CD14-positive monocyte (primary cell): ENCODE results near the gene RAET1E. TPM values are rescaled to one million over a fixed set of nuclear protein-coding genes. Genes with fewer than 3 reads are reported as not detected.

ENCODE experiments used
- DNase-seq, 3 donors: peaks; one replicate each; pipeline ENCODE4 v3.0.0-alpha.2; 2011 to 2022
- H2AFZ ChIP-seq: 2 replicates; pipeline ENCODE4 v1.6.0; 2012; ENCODE audit warnings: mild to moderate bottlenecking, low read depth, low read length, inconsistent platforms; ENCODE audit not compliant: insufficient read depth, poor library complexity, severe bottlenecking
- H3K27ac ChIP-seq, 2 donors: 1 replicate in 1 of 2; 2 replicates in 1 of 2; pipeline ENCODE4 v1.5.1; 2012 to 2013; ENCODE audit warnings: low read length in 2 of 2, control low read depth in 1 of 2, inconsistent platforms in 1 of 2, low read depth in 1 of 2, mild to moderate bottlenecking in 1 of 2
- H3K27me3 ChIP-seq, 2 donors: one replicate each; pipeline versions ENCODE4 v1.6.0 to v1.6.1; 2011 to 2013; ENCODE audit warnings: low read length in 2 of 2; ENCODE audit not compliant: control insufficient read depth in 2 of 2, insufficient read depth in 2 of 2
- H3K36me3 ChIP-seq, 2 donors: replicated peaks in 1 of 2; 1 replicate in 1 of 2; 2 replicates in 1 of 2; pipeline versions ENCODE4 v1.5.1 to v1.6.1; 2012 to 2013; ENCODE audit warnings: low read length in 2 of 2, control low read depth in 1 of 2, inconsistent platforms in 1 of 2, mild to moderate bottlenecking in 1 of 2; ENCODE audit not compliant: insufficient read depth in 2 of 2, control insufficient read depth in 1 of 2
- H3K4me1 ChIP-seq, 2 donors: 1 replicate in 1 of 2; 2 replicates in 1 of 2; pipeline versions ENCODE4 v1.5.1 to v1.6.1; 2012 to 2013; ENCODE audit warnings: low read length in 2 of 2, control low read depth in 1 of 2, inconsistent platforms in 1 of 2, mild to moderate bottlenecking in 1 of 2, moderate library complexity in 1 of 2; ENCODE audit not compliant: insufficient read depth in 2 of 2, control insufficient read depth in 1 of 2
- H3K4me2 ChIP-seq: replicated peaks from 2 replicates; pipeline ENCODE3; 2012; ENCODE audit warnings: low read length, moderate library complexity, mild to moderate bottlenecking; ENCODE audit not compliant: poor library complexity, severe bottlenecking; ENCODE audit errors: extremely low read depth
- H3K4me3 ChIP-seq, 3 experiments: fragments of 200-600 bp in 1 of 3; sonication (generic) in 1 of 3; replicated peaks in 1 of 3; 1 replicate in 2 of 3; 2 replicates in 1 of 3; pipeline ENCODE4 v1.5.1; 2011 to 2013; ENCODE audit warnings: low read length in 3 of 3, mild to moderate bottlenecking in 3 of 3, control low read depth in 2 of 3, low read depth in 2 of 3, inconsistent platforms in 1 of 3, moderate library complexity in 1 of 3
- H3K79me2 ChIP-seq: 2 replicates; pipeline ENCODE4 v1.6.0; 2012; ENCODE audit warnings: mild to moderate bottlenecking, control low read depth, inconsistent platforms, low read length, moderate library complexity; ENCODE audit not compliant: insufficient read depth
- H3K9ac ChIP-seq: 2 replicates; pipeline ENCODE4 v1.6.0; 2017; ENCODE audit warnings: low read length, mild to moderate bottlenecking; ENCODE audit not compliant: insufficient read depth, poor library complexity, severe bottlenecking
- H3K9me3 ChIP-seq, 2 donors: replicated peaks in 1 of 2; 1 replicate in 1 of 2; 2 replicates in 1 of 2; pipeline versions ENCODE4 v1.5.1 to v1.6.1; 2012 to 2013; ENCODE audit warnings: low read length in 2 of 2, control low read depth in 1 of 2; ENCODE audit not compliant: control insufficient read depth in 1 of 2, insufficient read depth in 1 of 2
- H4K20me1 ChIP-seq: 2 replicates; pipeline ENCODE4 v1.6.0; 2012; ENCODE audit warnings: mild to moderate bottlenecking, low read length, control low read depth, moderate library complexity; ENCODE audit not compliant: insufficient read depth
- H3K27ac Mint-ChIP-seq, 7 donors: one replicate each; pipeline ENCODE4 v1.8.0; 2020; ENCODE audit warnings: mild to moderate bottlenecking in 7 of 7, mixed read lengths in 7 of 7, moderate library complexity in 6 of 7, inconsistent platforms in 2 of 7
- H3K27me3 Mint-ChIP-seq, 3 donors: one replicate each; pipeline ENCODE4 v1.8.0; 2021 to 2022; ENCODE audit warnings: low read depth in 3 of 3, mild to moderate bottlenecking in 3 of 3, mixed read lengths in 3 of 3, moderate library complexity in 3 of 3, inconsistent platforms in 1 of 3
- H3K36me3 Mint-ChIP-seq, 2 donors: one replicate each; pipeline ENCODE4 v1.8.0; 2020; ENCODE audit warnings: mixed read lengths in 2 of 2, inconsistent platforms in 1 of 2, mild to moderate bottlenecking in 1 of 2
- H3K4me1 Mint-ChIP-seq: one replicate; pipeline ENCODE4 v1.8.0; 2020; ENCODE audit warnings: mild to moderate bottlenecking, mixed read lengths
- H3K4me3 Mint-ChIP-seq, 2 donors: one replicate each; pipeline ENCODE4 v1.8.0; 2020; ENCODE audit warnings: mild to moderate bottlenecking in 2 of 2, mixed read lengths in 2 of 2, moderate library complexity in 1 of 2
- H3K9me3 Mint-ChIP-seq, 7 donors: one replicate each; pipeline ENCODE4 v1.8.0; 2020 to 2022; ENCODE audit warnings: mixed read lengths in 7 of 7, mild to moderate bottlenecking in 6 of 7, moderate library complexity in 6 of 7, inconsistent platforms in 2 of 7
- WGBS: methylation state at CpG from one replicate; pipeline ENCODE4 v1.1.5; 2013; ENCODE audit warnings: missing lambda C conversion rate; ENCODE audit not compliant: insufficient coverage; 5-methylcytosine and 5-hydroxymethylcytosine counted together
- intact Hi-C, 2 donors: fragments of 100-400 bp; cut with micrococcal nuclease; formaldehyde crosslinking; loops; one replicate each; pipeline versions ENCODE4 v1.15.0 to v1.15.1; 2023
- polyA plus RNA-seq, 3 donors: library from polyadenylated mRNA; depleted of rRNA in 1 of 3; unstranded in 2 of 3; stranded (reverse) in 1 of 3; fragments of 300-500 nt in 2 of 3; fragments of >200 nt in 1 of 3; fragmentation: Illumina TruSeq in 2 of 3; gene quantifications; 1 replicate in 2 of 3; 2 replicates in 1 of 3; pipeline ENCODE4 v1.2.3, GENCODE V29; 2012 to 2021
- TF ChIP-seq, protein P1 (sequence below): fragments of 200-600 bp; IDR thresholded peaks from one replicate; pipeline ENCODE4 v1.8.0; 2022; ENCODE audit warnings: antibody characterized with exemption, mild to moderate bottlenecking

RAET1E gene
- polyA plus RNA-seq, 3 donors = not detected

DNA sequence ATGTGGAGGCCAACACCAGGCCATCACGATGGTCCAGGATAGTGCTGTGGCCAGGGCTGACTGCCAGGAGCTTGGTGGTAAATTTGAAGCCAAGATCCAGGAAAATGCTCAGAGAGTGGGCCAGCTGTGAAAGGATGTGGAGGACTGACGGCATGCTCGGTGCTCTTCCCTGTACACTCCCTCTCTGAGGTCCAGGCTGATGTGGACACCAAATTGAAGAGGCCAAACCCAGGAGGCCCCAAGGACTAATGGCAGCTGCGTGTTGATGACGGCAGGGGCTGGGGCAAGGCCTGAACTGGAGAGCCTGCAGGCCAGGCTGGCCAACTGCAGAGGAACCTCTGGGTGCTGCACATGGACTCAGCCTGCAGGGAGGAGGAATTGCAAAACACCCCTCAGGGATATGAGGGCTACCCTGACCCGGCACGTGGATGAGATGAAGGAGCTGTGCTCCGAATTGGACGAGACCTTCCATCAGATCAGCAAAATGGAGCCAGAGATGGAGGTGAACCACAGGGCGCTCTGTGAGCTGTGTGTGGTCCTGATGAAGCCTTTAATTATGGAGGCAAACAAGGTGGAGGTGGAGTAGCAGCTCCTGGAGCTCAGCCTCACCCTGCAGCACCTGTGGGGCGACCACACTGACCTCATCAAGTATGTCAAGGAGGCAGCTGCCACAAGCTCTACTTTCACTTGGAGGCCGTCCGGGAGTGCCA lies 6.9 kb upstream of the RAET1E start:
- TF ChIP-seq, protein P1, sequence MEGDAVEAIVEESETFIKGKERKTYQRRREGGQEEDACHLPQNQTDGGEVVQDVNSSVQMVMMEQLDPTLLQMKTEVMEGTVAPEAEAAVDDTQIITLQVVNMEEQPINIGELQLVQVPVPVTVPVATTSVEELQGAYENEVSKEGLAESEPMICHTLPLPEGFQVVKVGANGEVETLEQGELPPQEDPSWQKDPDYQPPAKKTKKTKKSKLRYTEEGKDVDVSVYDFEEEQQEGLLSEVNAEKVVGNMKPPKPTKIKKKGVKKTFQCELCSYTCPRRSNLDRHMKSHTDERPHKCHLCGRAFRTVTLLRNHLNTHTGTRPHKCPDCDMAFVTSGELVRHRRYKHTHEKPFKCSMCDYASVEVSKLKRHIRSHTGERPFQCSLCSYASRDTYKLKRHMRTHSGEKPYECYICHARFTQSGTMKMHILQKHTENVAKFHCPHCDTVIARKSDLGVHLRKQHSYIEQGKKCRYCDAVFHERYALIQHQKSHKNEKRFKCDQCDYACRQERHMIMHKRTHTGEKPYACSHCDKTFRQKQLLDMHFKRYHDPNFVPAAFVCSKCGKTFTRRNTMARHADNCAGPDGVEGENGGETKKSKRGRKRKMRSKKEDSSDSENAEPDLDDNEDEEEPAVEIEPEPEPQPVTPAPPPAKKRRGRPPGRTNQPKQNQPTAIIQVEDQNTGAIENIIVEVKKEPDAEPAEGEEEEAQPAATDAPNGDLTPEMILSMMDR = no peak
- Mint-ChIP-seq H3K9me3 (peaks cover 8 to 18% (median 13%) of the 10 kb centered on the region in 7 donors), H3K36me3 (peaks cover 0 to 2% of the 10 kb centered on the region in 2 donors), H3K4me3 (no peak overlapping the region), H3K27ac (no peak overlapping the region), H3K27me3 (peaks cover 6 to 9% (median 7%) of the 10 kb centered on the region in 3 donors), H3K4me1 (no peaks in the 10 kb centered on the region)
- intact Hi-C loops = no loop called here
- DNase-seq = no peak
- Histone ChIP-seq H2AFZ (no peak overlapping the region), H3K79me2 (no peaks in the 10 kb centered on the region), H3K9ac (no peak overlapping the region), H3K27ac (no peak overlapping the region), H3K27me3 (no peaks in the 10 kb centered on the region), H4K20me1 (no peaks in the 10 kb centered on the region), H3K9me3 (peaks cover 9 to 10% of the 10 kb centered on the region in 2 donors), H3K4me1 (no peaks in the 10 kb centered on the region), H3K4me2 (no peak overlapping the region), H3K4me3 (no peak overlapping the region), H3K36me3 (no peaks in the 10 kb centered on the region)
- WGBS = 90% methylated on average over 10 of the region's 13 CpGs

DNA sequence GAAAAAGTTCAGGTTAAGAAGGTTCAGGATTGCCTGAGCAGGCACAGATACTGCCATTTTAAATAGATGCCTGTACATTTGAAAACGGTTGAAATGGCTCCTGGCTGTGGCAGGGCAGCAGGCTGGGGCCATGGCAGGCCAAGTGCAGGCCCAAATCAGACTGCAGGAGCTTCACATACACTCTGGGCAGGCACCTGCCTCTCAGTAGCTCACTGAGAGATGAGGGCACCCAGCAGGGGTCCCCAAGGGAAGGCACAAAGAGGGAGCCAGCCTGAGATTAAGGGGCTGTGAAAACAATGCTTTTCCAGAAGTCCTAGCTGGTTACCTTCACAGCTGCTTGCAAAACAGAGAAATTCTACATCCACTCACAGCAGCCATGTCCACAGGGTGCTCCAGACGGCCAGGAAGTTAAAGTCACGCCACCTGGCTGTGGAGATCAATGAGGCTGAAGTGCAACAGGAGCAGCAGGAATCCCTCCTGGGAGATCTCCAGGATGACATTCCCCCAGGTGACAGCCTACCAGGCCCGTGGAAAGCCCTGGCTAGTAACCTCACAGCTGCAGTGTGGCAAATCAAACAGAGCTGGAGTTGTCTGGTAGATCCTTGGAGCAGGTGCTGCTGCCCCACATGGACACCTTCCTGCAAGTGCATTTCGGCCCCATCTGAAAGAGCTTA lies 6.2 kb upstream of the RAET1E start:
- Histone ChIP-seq H2AFZ (no peak overlapping the region), H3K79me2 (no peaks in the 10 kb centered on the region), H3K4me2 (no peak overlapping the region), H3K4me3 (no peak overlapping the region), H3K27me3 (no peaks in the 10 kb centered on the region), H3K27ac (no peak overlapping the region), H3K4me1 (no peaks in the 10 kb centered on the region), H4K20me1 (no peaks in the 10 kb centered on the region), H3K9ac (no peak overlapping the region), H3K9me3 (peaks cover 8 to 9% of the 10 kb centered on the region in 2 donors), H3K36me3 (no peaks in the 10 kb centered on the region)
- TF ChIP-seq, protein P1 = no peak
- no peak overlapping the region for H3K27ac Mint-ChIP-seq
- H3K9me3 Mint-ChIP-seq = peaks cover 8 to 17% (median 12%) of the 10 kb centered on the region in 7 donors
- DNase-seq = no peak
- 84% methylated on average over 5 of the region's 5 CpGs for WGBS
- no peak overlapping the region for H3K4me3 Mint-ChIP-seq
- H3K4me1 Mint-ChIP-seq = no peaks in the 10 kb centered on the region
- peaks cover 4 to 9% (median 6%) of the 10 kb centered on the region in 3 donors for H3K27me3 Mint-ChIP-seq
- intact Hi-C loops = no loop called here
- peaks cover 0 to 2% of the 10 kb centered on the region in 2 donors for H3K36me3 Mint-ChIP-seq
